GM18907 (cell line): Measurements from ENCODE around the gene TNFSF12.
"Not testable (repeated sequence)": the region's sequence is repeated elsewhere in the genome, so short reads cannot be mapped to it uniquely, and the experiment has no call there.

Source experiments
- ATAC-seq: cut with Tn5 transposase; IDR thresholded peaks from one replicate; pipeline ENCODE4 v1.9.1; 2021; ENCODE audit warnings: mild to moderate bottlenecking, moderate library complexity; ENCODE audit not compliant: unreplicated experiment

Gene TNFSF12

GRCh38 chr17:7583253-7584109 is 34.6 kb downstream of the TNFSF12 start, which contains the start of gene MPDU1:
TSS of gene MPDU1 (plus strand) at chr17:7583852. CDS start at chr17:7583863, 11 bp downstream.
- ATAC-seq: peak; percentile 68

GRCh38 chr17:7586673-7587419 is 38.0 kb downstream of the TNFSF12 start:
- ATAC-seq: no peak

- no peak for ATAC-seq
Observed at GRCh38 chr17:7587420-7588151, 38.7 kb downstream of the TNFSF12 start.

- no peak for ATAC-seq
Observed at GRCh38 chr17:7588553-7589203, 39.8 kb downstream of the TNFSF12 start.

- no peak for ATAC-seq
Observed at GRCh38 chr17:7589204-7589868, 40.5 kb downstream of the TNFSF12 start.

- ATAC-seq: no peak
Observed at GRCh38 chr17:7589891-7590691, 41.2 kb downstream of the TNFSF12 start, which contains the start of gene SOX15. TSS of gene SOX15 (minus strand) at chr17:7590094. CDS start at chr17:7589676, 418 bp downstream.

- no peak for ATAC-seq
Observed at GRCh38 chr17:7590743-7591142, 41.9 kb downstream of the TNFSF12 start.

GRCh38 chr17:7591596-7591995 is 42.7 kb downstream of the TNFSF12 start:
- no peak for ATAC-seq

GRCh38 chr17:7592422-7593021 is 43.7 kb downstream of the TNFSF12 start:
- ATAC-seq: no peak

GRCh38 chr17:7593296-7593695 is 44.4 kb downstream of the TNFSF12 start:
- ATAC-seq: no peak

GRCh38 chr17:7597561-7597960 is 48.7 kb downstream of the TNFSF12 start:
- not testable (repeated sequence) for ATAC-seq

- no peak for ATAC-seq
Observed at GRCh38 chr17:7606280-7606679, 57.4 kb downstream of the TNFSF12 start.
